Body of pancreas (tissue), 4 donors: ENCODE measurements around the gene GNAT1. TPM values are rescaled to one million over a fixed set of nuclear protein-coding genes. Genes with fewer than 3 reads are reported as not detected.
"Not testable (repeated sequence)": the region's sequence is repeated elsewhere in the genome, so short reads cannot be mapped to it uniquely, and the experiment has no call there.

ENCODE experiments used
- ATAC-seq: fragments of 150-250 bp; one replicate; pipeline ENCODE4 v1.9.1; 2016
- DNase-seq, 4 donors: peaks; one replicate each; pipeline ENCODE4 v3.0.0-alpha.2; 2019
- H3K27ac ChIP-seq, 4 donors: fragments of 200-600 bp; sonication (generic); 1 replicate in 3 of 4; 2 replicates in 1 of 4; pipeline versions ENCODE4 v1.5.1 to v1.6.1; 2016 to 2019; ENCODE audit warnings: mild to moderate bottlenecking in 1 of 4, mixed read lengths in 1 of 4, moderate library complexity in 1 of 4
- H3K27me3 ChIP-seq, 2 donors: fragments of 200-600 bp; sonication (generic); one replicate each; pipeline ENCODE4 v1.6.0; 2016; ENCODE audit warnings: mild to moderate bottlenecking in 1 of 2
- H3K36me3 ChIP-seq, 2 donors: fragments of 200-600 bp; sonication (generic); replicated peaks in 1 of 2; 2 replicates each; pipeline ENCODE4 v1.5.1; 2016; ENCODE audit warnings: low read depth in 2 of 2; ENCODE audit not compliant: insufficient read depth in 1 of 2
- H3K4me1 ChIP-seq: fragments of 200-600 bp; sonication (generic); one replicate; pipeline ENCODE4 v1.6.0; 2016
- H3K4me3 ChIP-seq, 2 donors: fragments of 200-600 bp; sonication (generic); 1 replicate in 1 of 2; 2 replicates in 1 of 2; pipeline ENCODE4 v1.5.1; 2016 to 2019
- H3K9me3 ChIP-seq, 3 donors: fragments of 200-600 bp; sonication (generic); 1 replicate in 2 of 3; 2 replicates in 1 of 3; pipeline ENCODE4 v1.5.1; 2016
- CTCF ChIP-seq, 7 experiments: fragments of 450-650 bp in 4 of 7; fragments of 200-600 bp in 3 of 7; sonication (generic) in 3 of 7; IDR thresholded peaks; one replicate each; pipeline ENCODE4 v1.5.1; 2016 to 2019; ENCODE audit warnings: antibody characterized with exemption in 7 of 7
- POLR2A ChIP-seq, 3 donors: fragments of 450-650 bp; IDR thresholded peaks; one replicate each; pipeline ENCODE4 v1.6.1; 2016; ENCODE audit warnings: antibody characterized with exemption in 3 of 3, mild to moderate bottlenecking in 2 of 3
- WGBS, 2 donors: methylation state at CpG; one replicate each; pipeline ENCODE4 v1.1.5; 2017; 5-methylcytosine and 5-hydroxymethylcytosine counted together
- intact Hi-C: fragments of 100-400 bp; cut with DNase I; formaldehyde crosslinking; loops from one replicate; pipeline ENCODE4 v1.15.1; 2023
- total RNA-seq, 2 donors: library from RNA; depleted of rRNA; stranded (reverse); fragments of >200 nt; gene quantifications; one replicate each; pipeline ENCODE4 v1.1.0, GENCODE V29; 2016

GNAT1 gene
- total RNA-seq, 2 donors from 2014 or later: not detected

DNA sequence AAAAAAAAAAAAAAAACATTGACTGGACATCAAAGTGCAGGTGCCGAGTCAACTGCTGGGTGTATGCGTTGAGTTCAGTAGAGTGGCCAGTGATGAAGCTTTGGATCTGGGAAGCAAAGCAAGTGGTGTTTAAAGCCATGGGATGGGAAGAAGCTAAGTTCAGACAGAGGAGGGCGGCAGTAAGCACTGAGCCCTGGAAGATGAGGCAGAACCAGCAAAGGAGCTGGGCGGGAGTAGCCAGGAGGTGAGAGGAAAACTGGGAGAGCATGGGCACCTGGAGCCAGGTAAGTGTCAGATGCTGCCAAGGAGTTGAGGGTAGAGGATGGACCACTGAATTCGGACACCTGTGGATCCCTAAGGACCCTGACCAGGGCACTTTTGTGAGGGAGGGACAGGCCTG is 33.2 kb downstream of the GNAT1 start:
- Histone ChIP-seq H3K27ac (no peak overlapping the region), H3K27me3 (no peaks in the 10 kb centered on the region), H3K4me1 (peaks cover 43% of the 10 kb centered on the region), H3K36me3 (peaks cover 0 to 1% of the 10 kb centered on the region in 2 donors), H3K9me3 (no peaks in the 10 kb centered on the region), H3K4me3 (no peak overlapping the region)
- WGBS, 2 donors: 56 to 57% methylated on average over 5 of the region's 5 CpGs
- no peak for TF ChIP-seq CTCF (IDR thresholded peaks at IDR 0.05)
- TF ChIP-seq POLR2A (IDR thresholded peaks at IDR 0.05): no peak
- DNase-seq (no peak), ATAC-seq (no peak)
- intact Hi-C loops: loop anchor here (2.0 kb wide), 1 partner anchor 30 kb away; no protein-coding TSS in a partner anchor

DNA sequence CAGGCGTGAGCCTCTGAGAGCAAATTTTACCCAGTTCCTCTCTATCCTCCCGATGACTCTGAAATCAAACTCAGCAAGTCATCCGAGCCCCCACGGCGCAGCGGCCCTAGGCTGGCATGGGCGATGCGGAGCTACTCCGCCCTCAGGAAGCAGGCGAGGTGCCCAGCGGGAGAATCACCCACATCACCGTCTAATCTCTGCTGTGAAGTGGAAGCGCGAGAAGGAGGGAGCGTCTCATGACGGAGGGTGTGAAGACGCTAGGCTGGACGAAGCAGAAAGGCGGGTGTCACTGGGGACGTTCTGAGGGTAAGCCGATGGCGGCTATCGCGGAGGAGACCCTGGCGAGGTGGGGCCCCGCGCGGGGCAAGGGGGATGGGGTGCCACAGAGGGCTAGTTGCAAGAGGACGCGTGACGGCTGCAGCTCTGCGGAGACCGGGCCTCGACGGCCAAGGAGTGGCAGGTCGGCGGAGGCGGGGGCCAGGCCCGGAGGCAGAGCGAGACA is 35.5 kb downstream of the GNAT1 start:
- intact Hi-C loops: no loop called here
- WGBS, 2 donors: 2 to 5% methylated on average over 15 to 37 of the region's 40 CpGs
- Histone ChIP-seq H3K4me3 (no peak overlapping the region), H3K36me3 (no peaks in the 10 kb centered on the region), H3K27ac (peak overlapping the region in 3 of 4 donors; percentile 74 to 91 (median 90)), H3K27me3 (no peaks in the 10 kb centered on the region), H3K4me1 (peaks cover 30% of the 10 kb centered on the region), H3K9me3 (no peaks in the 10 kb centered on the region)
- peak; percentile 11 for ATAC-seq
- no peak for DNase-seq
- no peak for TF ChIP-seq POLR2A (IDR thresholded peaks at IDR 0.05)
- TF ChIP-seq CTCF (IDR thresholded peaks at IDR 0.05): no peak

- intact Hi-C loops: no loop called here
- peak in 2 of 3 donors; percentile 65 to 69 for TF ChIP-seq POLR2A (IDR thresholded peaks at IDR 0.05)
- TF ChIP-seq CTCF (IDR thresholded peaks at IDR 0.05): peak; percentile 76 to 99 (median 95)
- Histone ChIP-seq H3K4me1 (peaks cover 28% of the 10 kb centered on the region), H3K4me3 (peak overlapping the region in 1 of 2 donors; percentile 43), H3K36me3 (no peaks in the 10 kb centered on the region), H3K27ac (peak overlapping the region; percentile 61 to 91 (median 82)), H3K9me3 (no peaks in the 10 kb centered on the region), H3K27me3 (no peaks in the 10 kb centered on the region)
- DNase-seq (peak; percentile 93 to 95 (median 95)), ATAC-seq (peak; percentile 91)
- WGBS, 2 donors: 1 to 2% methylated on average over 30 to 45 of the region's 51 CpGs
These were observed 36.2 kb downstream of the GNAT1 start for GRCh38 chr3:50227390-50228183.

DNA sequence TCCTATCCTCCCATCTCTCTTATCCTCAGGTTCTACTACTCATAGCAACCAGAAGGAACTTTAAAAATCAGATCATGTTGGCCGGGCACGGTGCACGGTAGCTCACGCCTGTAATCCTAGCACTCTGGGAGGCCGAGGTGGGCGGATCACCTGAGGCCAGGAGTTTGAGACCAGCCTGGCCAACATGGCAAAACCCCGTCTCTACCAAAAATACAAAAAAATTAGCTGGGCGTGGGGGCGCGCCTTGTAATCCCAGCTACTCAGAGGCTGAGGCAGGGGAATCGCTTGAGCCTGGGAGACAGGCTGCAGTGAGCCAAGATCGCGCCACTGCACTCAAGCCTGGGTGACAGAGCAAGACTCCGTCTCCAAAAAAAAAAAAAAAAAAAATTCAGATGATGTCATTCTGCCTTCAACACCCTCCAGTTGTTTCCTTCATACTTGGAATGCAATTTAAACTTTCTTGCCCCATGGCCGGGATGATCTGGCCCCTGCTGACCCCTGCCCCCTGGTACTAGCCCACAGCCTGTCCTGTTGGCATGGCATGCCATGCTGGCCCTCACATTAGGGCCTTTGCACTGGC is 36.9 kb downstream of the GNAT1 start:
- peak overlapping the region in 1 of 2 donors; percentile 43 for H3K4me3 ChIP-seq
- 42 to 46% methylated on average over 15 of the region's 15 CpGs for WGBS, 2 donors
- ATAC-seq, H3K36me3 ChIP-seq, H3K27me3 ChIP-seq, intact Hi-C loops, H3K9me3 ChIP-seq, DNase-seq: not testable (repeated sequence)
- H3K4me1 ChIP-seq: peaks cover 28% of the 10 kb centered on the region
- H3K27ac ChIP-seq: peak overlapping the region; percentile 61 to 91 (median 82)

GRCh38 chr3:50229490-50229889 is 38.1 kb downstream of the GNAT1 start:
- TF ChIP-seq POLR2A (IDR thresholded peaks at IDR 0.05) (no peak), CTCF (IDR thresholded peaks at IDR 0.05) (no peak)
- no peak for ATAC-seq
- Histone ChIP-seq H3K4me3 (no peak overlapping the region), H3K9me3 (no peaks in the 10 kb centered on the region), H3K27me3 (no peaks in the 10 kb centered on the region), H3K4me1 (peaks cover 28% of the 10 kb centered on the region), H3K27ac (peak overlapping the region; percentile 9 to 54 (median 28)), H3K36me3 (no peaks in the 10 kb centered on the region)
- intact Hi-C loops: no loop called here
- peak in 1 of 4 donors; percentile 41 for DNase-seq
- 90 to 96% methylated on average over 3 of the region's 3 CpGs for WGBS, 2 donors
